ENCODE measurements around the gene FAM234B.

GRCh38 chr12:13042666-13043230, 1.4 kb upstream of the FAM234B start:
- no peak for TF ChIP-seq CTCF (IDR thresholded peaks at IDR 0.05)
- TF ChIP-seq POLR2A (IDR thresholded peaks at IDR 0.05) = no peak
